Esophagus squamous epithelium (tissue), 4 donors: ENCODE measurements around the gene TMPRSS11A.

ENCODE experiments used
- CTCF ChIP-seq, 6 experiments: fragments of 450-650 bp in 4 of 6; fragments of 200-600 bp in 2 of 6; sonication (generic) in 2 of 6; IDR thresholded peaks; one replicate each; pipeline ENCODE4 v1.5.1; 2016 to 2019; ENCODE audit warnings: antibody characterized with exemption in 6 of 6, mild to moderate bottlenecking in 4 of 6, moderate library complexity in 4 of 6
- POLR2A ChIP-seq, 4 donors: fragments of 450-650 bp; IDR thresholded peaks; one replicate each; pipeline ENCODE4 v1.6.1; 2017; ENCODE audit warnings: antibody characterized with exemption in 4 of 4, mild to moderate bottlenecking in 4 of 4, moderate library complexity in 3 of 4

DNA sequence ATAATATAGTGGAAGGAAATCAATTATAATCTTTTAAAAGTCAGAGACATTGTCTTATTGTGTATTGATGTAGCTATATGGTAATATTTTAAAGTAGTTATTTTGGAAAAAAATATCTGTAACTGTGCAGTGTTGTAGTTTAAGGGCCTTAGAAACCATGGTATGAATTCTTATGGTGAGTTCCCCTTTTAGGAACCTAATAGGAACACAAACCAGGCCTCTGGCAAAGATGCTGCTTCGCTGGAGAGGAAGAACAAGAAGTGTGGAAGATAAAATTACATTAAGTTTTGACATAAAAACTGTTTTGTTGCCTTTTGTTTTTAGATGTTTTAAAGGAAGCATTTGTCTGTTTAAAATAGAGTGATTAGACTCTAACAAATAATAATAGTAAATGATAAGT, 68.6 kb downstream of the TMPRSS11A start:
- TF ChIP-seq CTCF (IDR thresholded peaks at IDR 0.05): no peak
- no peak for TF ChIP-seq POLR2A (IDR thresholded peaks at IDR 0.05)
